ENCODE results near the gene THSD4.

The THSD4 gene

DNA sequence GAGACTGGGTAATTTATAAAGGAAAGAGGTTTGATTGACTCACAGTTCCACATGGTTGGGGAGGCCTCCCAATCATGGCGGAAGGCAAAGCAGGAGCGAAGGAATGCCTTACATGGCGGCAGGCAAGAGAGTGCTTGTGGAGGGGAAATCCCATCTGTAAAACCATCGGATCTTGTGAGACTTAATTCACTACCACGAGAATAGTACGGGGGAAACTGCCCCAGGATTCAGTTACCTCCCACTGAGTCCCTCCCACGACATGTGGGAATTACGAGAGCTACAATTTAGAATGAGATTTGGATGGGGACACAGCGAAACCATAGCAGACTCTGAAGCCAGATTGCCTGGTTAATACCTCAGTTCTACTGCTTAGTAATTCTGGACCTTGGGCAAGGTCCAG lies 67.8 kb downstream of the THSD4 start:
- no peak overlapping the region for H3K27ac ChIP-seq
- TF ChIP-seq, protein P1, sequence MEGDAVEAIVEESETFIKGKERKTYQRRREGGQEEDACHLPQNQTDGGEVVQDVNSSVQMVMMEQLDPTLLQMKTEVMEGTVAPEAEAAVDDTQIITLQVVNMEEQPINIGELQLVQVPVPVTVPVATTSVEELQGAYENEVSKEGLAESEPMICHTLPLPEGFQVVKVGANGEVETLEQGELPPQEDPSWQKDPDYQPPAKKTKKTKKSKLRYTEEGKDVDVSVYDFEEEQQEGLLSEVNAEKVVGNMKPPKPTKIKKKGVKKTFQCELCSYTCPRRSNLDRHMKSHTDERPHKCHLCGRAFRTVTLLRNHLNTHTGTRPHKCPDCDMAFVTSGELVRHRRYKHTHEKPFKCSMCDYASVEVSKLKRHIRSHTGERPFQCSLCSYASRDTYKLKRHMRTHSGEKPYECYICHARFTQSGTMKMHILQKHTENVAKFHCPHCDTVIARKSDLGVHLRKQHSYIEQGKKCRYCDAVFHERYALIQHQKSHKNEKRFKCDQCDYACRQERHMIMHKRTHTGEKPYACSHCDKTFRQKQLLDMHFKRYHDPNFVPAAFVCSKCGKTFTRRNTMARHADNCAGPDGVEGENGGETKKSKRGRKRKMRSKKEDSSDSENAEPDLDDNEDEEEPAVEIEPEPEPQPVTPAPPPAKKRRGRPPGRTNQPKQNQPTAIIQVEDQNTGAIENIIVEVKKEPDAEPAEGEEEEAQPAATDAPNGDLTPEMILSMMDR (conservative IDR thresholded peaks at IDR 0.05): no peak

DNA sequence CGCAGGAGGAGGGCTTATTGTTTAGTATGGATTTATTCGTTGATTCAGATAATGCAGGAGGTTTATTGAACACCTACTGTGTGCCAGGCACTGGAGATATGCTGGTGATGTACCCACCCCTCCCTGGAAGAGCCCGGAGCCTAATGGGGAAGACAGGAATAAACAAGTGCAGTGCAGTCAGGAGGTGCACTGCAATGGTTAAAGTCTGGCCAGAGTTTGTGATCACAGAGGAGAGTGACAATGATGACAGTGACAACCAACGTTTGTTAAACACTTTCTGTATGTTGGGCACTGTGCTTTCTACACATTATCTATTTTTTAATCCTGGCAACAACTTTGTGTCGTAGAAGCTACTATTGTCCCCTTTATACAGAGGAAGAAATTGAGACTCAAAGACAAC lies 70.4 kb downstream of the THSD4 start:
- H3K27ac ChIP-seq: no peak overlapping the region
- TF ChIP-seq, protein P1 (conservative IDR thresholded peaks at IDR 0.05): no peak

DNA sequence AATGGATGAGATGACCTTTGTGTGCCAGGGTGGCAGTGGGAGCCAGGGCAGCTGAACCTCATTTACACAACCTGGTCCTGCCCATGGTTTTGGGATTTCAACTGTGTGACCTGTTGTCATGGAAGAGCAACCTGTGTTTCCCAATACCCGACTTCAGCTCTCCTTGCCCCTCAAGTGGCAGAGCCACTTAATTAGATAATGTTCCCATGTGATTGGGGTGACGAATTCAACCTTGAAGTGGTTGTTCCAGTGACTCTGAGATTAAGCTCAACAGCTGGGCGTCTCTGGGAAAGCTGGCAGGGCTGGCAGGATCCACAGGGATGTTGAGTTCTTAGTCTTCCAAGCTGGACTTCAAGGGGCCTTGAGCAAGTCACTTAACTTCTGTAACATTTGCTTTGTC lies 71.0 kb downstream of the THSD4 start:
- TF ChIP-seq, protein P1 (conservative IDR thresholded peaks at IDR 0.05): no peak
- H3K27ac ChIP-seq: no peak overlapping the region

DNA sequence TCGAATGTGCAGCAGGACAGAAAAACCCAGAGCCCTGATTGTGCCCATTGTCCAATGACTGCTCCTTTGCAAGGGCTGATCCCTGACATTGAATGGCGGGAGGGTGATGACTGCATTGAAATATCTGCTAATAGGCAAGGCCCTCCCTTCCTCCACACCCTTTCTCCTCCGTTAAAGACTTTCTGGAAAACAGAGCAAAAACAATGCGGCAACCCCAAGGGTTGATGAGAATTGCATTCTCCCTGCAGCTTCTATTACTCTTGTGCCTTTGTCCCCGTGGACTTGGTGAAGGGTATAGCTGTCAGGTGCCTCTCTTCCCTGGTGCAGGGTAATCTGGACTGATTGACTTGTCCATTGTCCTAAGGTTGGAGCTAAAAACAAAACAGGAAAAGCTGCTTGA lies 71.8 kb downstream of the THSD4 start:
- no peak overlapping the region for H3K27ac ChIP-seq
- TF ChIP-seq, protein P1 (conservative IDR thresholded peaks at IDR 0.05): no peak

DNA sequence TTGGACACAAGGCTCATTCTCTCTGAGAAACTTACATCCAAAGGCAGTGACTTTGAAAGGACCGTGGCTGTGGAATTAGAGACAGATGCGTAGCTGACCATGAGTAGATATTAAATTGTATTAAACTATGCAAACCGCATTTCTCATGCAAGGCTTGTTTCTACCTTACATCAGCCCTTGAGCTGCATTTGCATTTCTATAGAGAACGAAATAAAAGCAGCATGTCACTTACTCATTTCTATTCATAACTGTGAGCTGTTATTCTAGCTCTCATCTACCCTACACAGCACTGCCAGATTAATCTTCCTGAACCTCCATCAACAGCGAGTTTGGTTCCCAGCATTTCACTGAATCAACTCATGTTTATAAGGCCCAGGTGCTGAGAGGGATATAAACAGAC lies 72.3 kb downstream of the THSD4 start:
- H3K27ac ChIP-seq: no peak overlapping the region
- TF ChIP-seq, protein P1 (conservative IDR thresholded peaks at IDR 0.05): no peak

DNA sequence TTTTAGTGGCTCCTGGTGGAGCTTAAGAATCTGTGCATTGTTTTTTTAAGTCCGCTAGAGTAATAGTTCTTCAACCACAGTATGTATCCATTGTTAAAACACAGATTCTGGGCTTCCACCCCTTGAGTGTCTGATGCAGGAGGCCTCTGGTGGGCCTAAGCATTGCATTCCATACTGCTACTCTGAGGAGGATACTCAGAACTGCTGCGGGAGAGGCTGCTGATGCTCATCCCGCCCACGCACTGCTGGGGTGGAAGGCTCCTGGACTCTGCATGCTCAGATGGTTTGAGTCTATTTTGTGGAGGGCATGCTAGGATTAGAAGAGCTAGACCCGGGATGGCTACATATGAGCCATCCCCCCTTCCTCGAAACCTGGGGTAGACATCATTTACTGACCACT lies 74.4 kb downstream of the THSD4 start:
- TF ChIP-seq, protein P1 (conservative IDR thresholded peaks at IDR 0.05): no peak
- no peak overlapping the region for H3K27ac ChIP-seq

DNA sequence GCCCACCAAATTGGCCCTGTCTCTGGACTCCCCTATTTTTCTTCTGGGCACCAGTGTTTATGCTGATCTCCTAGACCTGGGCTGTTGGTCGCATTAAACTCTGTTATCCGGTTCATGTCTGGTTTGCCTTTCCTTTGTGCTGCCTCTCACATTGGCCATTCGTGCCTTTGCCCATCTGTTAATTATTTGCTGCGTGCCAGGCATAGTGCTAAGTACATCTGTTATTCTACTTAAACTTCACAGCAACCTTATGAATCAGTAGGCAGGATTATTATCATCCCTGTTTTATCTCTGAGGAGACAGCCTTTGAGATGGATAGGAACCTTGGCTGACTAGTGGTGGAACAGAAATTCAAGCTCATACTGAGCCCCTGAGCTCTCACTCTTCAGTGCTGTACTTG lies 76.0 kb downstream of the THSD4 start:
- TF ChIP-seq, protein P1 (conservative IDR thresholded peaks at IDR 0.05): no peak
- no peak overlapping the region for H3K27ac ChIP-seq

DNA sequence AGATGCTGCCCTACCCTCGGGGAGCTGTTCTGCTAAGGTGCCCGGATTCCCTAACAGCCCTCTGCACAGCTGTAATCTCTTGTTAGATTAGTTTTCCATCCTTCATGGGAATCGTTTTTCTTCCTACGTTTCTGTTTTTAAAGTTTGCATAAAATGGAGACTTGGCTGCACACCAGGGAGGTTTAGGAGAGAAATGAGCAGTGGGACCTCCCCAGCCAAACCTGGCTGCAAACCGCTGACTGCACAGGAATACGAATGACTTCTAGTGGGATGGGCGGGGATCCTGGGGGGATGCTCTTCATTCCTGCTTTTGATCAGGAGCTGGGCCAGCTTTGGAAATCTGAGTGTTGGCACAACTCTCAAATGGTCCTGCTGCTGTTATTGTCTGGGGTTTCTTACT lies 77.5 kb downstream of the THSD4 start:
- TF ChIP-seq, protein P1 (conservative IDR thresholded peaks at IDR 0.05): no peak
- H3K27ac ChIP-seq: no peak overlapping the region

Measured in VCaP (cell line).